IgD-negative memory B cell (primary cell): ENCODE measurements around the gene UBN1. TPM values are rescaled to one million over a fixed set of nuclear protein-coding genes. Genes with fewer than 3 reads are reported as not detected.
A peak's percentile ranks its signal among the peaks of the same experiment; 100 is the strongest.

Source experiments
- H3K27ac Mint-ChIP-seq, 3 donors: one replicate each; pipeline ENCODE4 v1.8.0; 2020 to 2022; ENCODE audit warnings: mild to moderate bottlenecking in 3 of 3, mixed read lengths in 3 of 3, moderate library complexity in 1 of 3
- H3K27me3 Mint-ChIP-seq: one replicate; pipeline ENCODE4 v1.8.0; 2021; ENCODE audit warnings: mixed read lengths
- H3K36me3 Mint-ChIP-seq: one replicate; pipeline ENCODE4 v1.8.0; 2020; ENCODE audit warnings: mild to moderate bottlenecking, mixed read lengths
- H3K4me1 Mint-ChIP-seq, 3 donors: one replicate each; pipeline ENCODE4 v1.8.0; 2020 to 2022; ENCODE audit warnings: mixed read lengths in 3 of 3, mild to moderate bottlenecking in 1 of 3
- H3K4me3 Mint-ChIP-seq, 4 donors: one replicate each; pipeline ENCODE4 v1.8.0; 2020 to 2022; ENCODE audit warnings: mild to moderate bottlenecking in 4 of 4, mixed read lengths in 4 of 4, moderate library complexity in 3 of 4
- H3K9me3 Mint-ChIP-seq, 3 donors: one replicate each; pipeline ENCODE4 v1.8.0; 2020 to 2021; ENCODE audit warnings: mixed read lengths in 3 of 3, mild to moderate bottlenecking in 1 of 3
- polyA plus RNA-seq: library from polyadenylated mRNA; unstranded; fragments of 300-500 nt; fragmentation: Illumina TruSeq; gene quantifications from one replicate; pipeline ENCODE4 v1.2.3, GENCODE V29; 2021

The UBN1 gene
- polyA plus RNA-seq, 1 donor from 2014 or later = 15.9 TPM

- Mint-ChIP-seq H3K27me3 (no peaks in the 10 kb centered on the region), H3K4me1 (peaks cover 0 to 13% (median 0%) of the 10 kb centered on the region in 3 donors), H3K9me3 (no peaks in the 10 kb centered on the region), H3K36me3 (peaks cover 3% of the 10 kb centered on the region), H3K27ac (no peak overlapping the region), H3K4me3 (no peak overlapping the region)
These were observed 18.1 kb downstream of the UBN1 start for GRCh38 chr16:4865231-4865860.

- H3K27ac Mint-ChIP-seq = no peak overlapping the region
- no peaks in the 10 kb centered on the region for H3K9me3 Mint-ChIP-seq
- peaks cover 2% of the 10 kb centered on the region for H3K36me3 Mint-ChIP-seq
- H3K27me3 Mint-ChIP-seq = no peaks in the 10 kb centered on the region
- H3K4me1 Mint-ChIP-seq = peaks cover 0 to 13% (median 0%) of the 10 kb centered on the region in 3 donors
- H3K4me3 Mint-ChIP-seq = no peak overlapping the region
These were observed 19.3 kb downstream of the UBN1 start for GRCh38 chr16:4866586-4866985.

GRCh38 chr16:4868026-4868425, 20.7 kb downstream of the UBN1 start:
- Mint-ChIP-seq H3K27me3 (no peaks in the 10 kb centered on the region), H3K4me1 (peaks cover 0 to 13% (median 0%) of the 10 kb centered on the region in 3 donors), H3K4me3 (no peak overlapping the region), H3K36me3 (peaks cover 2% of the 10 kb centered on the region), H3K27ac (peak overlapping the region in 1 of 3 donors; percentile 62), H3K9me3 (no peaks in the 10 kb centered on the region)

GRCh38 chr16:4868535-4868934, 21.3 kb downstream of the UBN1 start:
- Mint-ChIP-seq H3K4me1 (peaks cover 0 to 11% (median 0%) of the 10 kb centered on the region in 3 donors), H3K36me3 (peaks cover 2% of the 10 kb centered on the region), H3K9me3 (no peaks in the 10 kb centered on the region), H3K27ac (peak overlapping the region in 1 of 3 donors; percentile 62), H3K4me3 (no peak overlapping the region), H3K27me3 (no peaks in the 10 kb centered on the region)

- Mint-ChIP-seq H3K4me1 (peaks cover 0 to 8% (median 0%) of the 10 kb centered on the region in 3 donors), H3K27me3 (no peaks in the 10 kb centered on the region), H3K4me3 (no peak overlapping the region), H3K36me3 (peaks cover 2% of the 10 kb centered on the region), H3K27ac (no peak overlapping the region), H3K9me3 (no peaks in the 10 kb centered on the region)
These were observed 22.0 kb downstream of the UBN1 start for GRCh38 chr16:4869147-4869805.

- H3K27ac Mint-ChIP-seq = peak overlapping the region in 1 of 3 donors; percentile 86
- no peaks in the 10 kb centered on the region for H3K9me3 Mint-ChIP-seq
- no peak overlapping the region for H3K4me3 Mint-ChIP-seq
- no peaks in the 10 kb centered on the region for H3K27me3 Mint-ChIP-seq
- H3K36me3 Mint-ChIP-seq = peaks cover 2% of the 10 kb centered on the region
- peaks cover 0 to 4% (median 0%) of the 10 kb centered on the region in 3 donors for H3K4me1 Mint-ChIP-seq
These were observed 22.9 kb downstream of the UBN1 start for GRCh38 chr16:4870138-4870671.

GRCh38 chr16:4871071-4871470, 23.8 kb downstream of the UBN1 start:
- Mint-ChIP-seq H3K4me3 (no peak overlapping the region), H3K27me3 (no peaks in the 10 kb centered on the region), H3K9me3 (no peaks in the 10 kb centered on the region), H3K4me1 (peaks cover 0 to 4% (median 0%) of the 10 kb centered on the region in 3 donors), H3K27ac (no peak overlapping the region), H3K36me3 (peaks cover 2% of the 10 kb centered on the region)

- Mint-ChIP-seq H3K36me3 (peaks cover under 1% of the 10 kb centered on the region), H3K27me3 (no peaks in the 10 kb centered on the region), H3K4me1 (no peaks in the 10 kb centered on the region), H3K4me3 (no peak overlapping the region), H3K27ac (no peak overlapping the region), H3K9me3 (no peaks in the 10 kb centered on the region)
These were observed 25.8 kb downstream of the UBN1 start for GRCh38 chr16:4873091-4873490.

GRCh38 chr16:4874666-4875065, 27.4 kb downstream of the UBN1 start:
- peak overlapping the region in 1 of 3 donors; percentile 71 for H3K27ac Mint-ChIP-seq

GRCh38 chr16:4876646-4877379, 29.5 kb downstream of the UBN1 start:
- Mint-ChIP-seq H3K4me1 (no peaks in the 10 kb centered on the region), H3K9me3 (peaks cover 0 to 1% (median 0%) of the 10 kb centered on the region in 3 donors), H3K36me3 (peaks cover 2% of the 10 kb centered on the region), H3K27me3 (no peaks in the 10 kb centered on the region), H3K4me3 (no peak overlapping the region), H3K27ac (no peak overlapping the region)

More at GRCh38 chr16:4874666-4875065, 27.4 kb downstream of the UBN1 start:
- Mint-ChIP-seq H3K36me3 (peaks cover 2% of the 10 kb centered on the region), H3K27me3 (no peaks in the 10 kb centered on the region), H3K4me1 (no peaks in the 10 kb centered on the region), H3K9me3 (peaks cover 0 to 1% (median 0%) of the 10 kb centered on the region in 3 donors), H3K4me3 (peak overlapping the region in 1 of 4 donors; percentile 80)

- Mint-ChIP-seq H3K4me1 (no peaks in the 10 kb centered on the region), H3K4me3 (no peak overlapping the region), H3K36me3 (peaks cover 2% of the 10 kb centered on the region), H3K27me3 (no peaks in the 10 kb centered on the region), H3K27ac (no peak overlapping the region), H3K9me3 (peaks cover 0 to 1% (median 0%) of the 10 kb centered on the region in 3 donors)
These were observed 30.1 kb downstream of the UBN1 start for GRCh38 chr16:4877380-4877685.

GRCh38 chr16:4879049-4879448, 31.8 kb downstream of the UBN1 start:
- no peaks in the 10 kb centered on the region for H3K4me1 Mint-ChIP-seq
- H3K27me3 Mint-ChIP-seq = no peaks in the 10 kb centered on the region
- peaks cover 2% of the 10 kb centered on the region for H3K36me3 Mint-ChIP-seq
- H3K9me3 Mint-ChIP-seq = peaks cover 0 to 1% (median 0%) of the 10 kb centered on the region in 3 donors
- no peak overlapping the region for H3K4me3 Mint-ChIP-seq
- H3K27ac Mint-ChIP-seq = no peak overlapping the region

- no peak overlapping the region for H3K27ac Mint-ChIP-seq
- no peaks in the 10 kb centered on the region for H3K4me1 Mint-ChIP-seq
- peaks cover 8% of the 10 kb centered on the region for H3K36me3 Mint-ChIP-seq
- H3K27me3 Mint-ChIP-seq = no peaks in the 10 kb centered on the region
- no peak overlapping the region for H3K4me3 Mint-ChIP-seq
- H3K9me3 Mint-ChIP-seq = peaks cover 0 to 1% (median 0%) of the 10 kb centered on the region in 3 donors
These were observed 32.8 kb downstream of the UBN1 start for GRCh38 chr16:4880006-4880580.

- H3K27ac Mint-ChIP-seq = peak overlapping the region in 1 of 3 donors; percentile 56
- peaks cover 0 to 1% (median 0%) of the 10 kb centered on the region in 3 donors for H3K9me3 Mint-ChIP-seq
- H3K4me3 Mint-ChIP-seq = no peak overlapping the region
- H3K4me1 Mint-ChIP-seq = no peaks in the 10 kb centered on the region
- peaks cover 10% of the 10 kb centered on the region for H3K36me3 Mint-ChIP-seq
- H3K27me3 Mint-ChIP-seq = no peaks in the 10 kb centered on the region
These were observed 34.8 kb downstream of the UBN1 start for GRCh38 chr16:4882000-4882632.
